EH (cell line): ENCODE results near the gene ADCK1.
"Not testable (repeated sequence)": the region's sequence is repeated elsewhere in the genome, so short reads cannot be mapped to it uniquely, and the experiment has no call there.

Experiments used
- DNase-seq: peaks from one replicate; pipeline ENCODE4 v3.0.0-alpha.2; 2015; ENCODE audit warnings: low read depth

ADCK1 gene

DNA sequence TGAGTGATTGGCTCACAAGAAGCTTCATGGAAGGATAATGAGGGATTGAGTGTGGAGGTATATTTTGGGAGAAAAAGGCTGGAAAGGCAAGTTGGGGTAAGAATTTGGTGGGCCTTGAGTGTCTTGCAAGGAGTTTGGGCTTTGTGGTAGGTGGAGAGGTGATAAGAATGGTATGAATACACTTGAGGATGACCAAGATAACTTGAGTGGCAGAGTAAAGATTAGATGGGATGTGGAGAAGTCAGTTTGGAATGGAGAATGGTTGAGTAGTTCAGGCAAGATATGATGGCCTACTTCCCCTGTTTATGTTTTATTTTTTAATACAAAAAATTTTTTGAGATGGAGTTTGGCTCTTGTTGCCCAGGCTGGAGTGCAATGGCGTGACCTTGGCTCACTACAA, 9.1 kb downstream of the ADCK1 start:
- DNase-seq: no peak

DNA sequence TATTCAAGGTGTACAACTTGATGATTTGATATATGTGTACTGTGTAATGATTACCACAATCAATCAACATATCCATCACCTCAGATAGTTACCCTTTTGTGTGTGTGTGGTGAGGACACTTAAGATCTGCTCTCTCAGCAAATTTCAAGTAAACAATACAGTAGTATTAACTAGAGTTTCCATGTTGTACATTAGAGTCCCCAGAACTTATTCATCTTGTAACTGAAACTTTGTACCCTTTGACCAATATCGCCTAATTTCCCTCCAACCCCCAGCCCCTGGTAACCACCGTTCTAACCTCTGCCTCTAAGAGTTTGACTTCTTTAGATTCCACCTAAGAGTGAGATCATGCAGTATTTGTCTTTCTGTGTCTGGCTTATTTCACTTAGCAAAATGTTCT, 12.1 kb downstream of the ADCK1 start:
- DNase-seq: no peak

GRCh38 chr14:77812682-77813081, 12.8 kb downstream of the ADCK1 start:
- not testable (repeated sequence) for DNase-seq

GRCh38 chr14:77822307-77822706, 22.4 kb downstream of the ADCK1 start:
- no peak for DNase-seq

- no peak for DNase-seq
These were observed 22.8 kb downstream of the ADCK1 start for GRCh38 chr14:77822741-77823140.

GRCh38 chr14:77823378-77823777, 23.5 kb downstream of the ADCK1 start:
- DNase-seq: no peak

- no peak for DNase-seq
These were observed 26.1 kb downstream of the ADCK1 start for GRCh38 chr14:77825895-77826519.

DNA sequence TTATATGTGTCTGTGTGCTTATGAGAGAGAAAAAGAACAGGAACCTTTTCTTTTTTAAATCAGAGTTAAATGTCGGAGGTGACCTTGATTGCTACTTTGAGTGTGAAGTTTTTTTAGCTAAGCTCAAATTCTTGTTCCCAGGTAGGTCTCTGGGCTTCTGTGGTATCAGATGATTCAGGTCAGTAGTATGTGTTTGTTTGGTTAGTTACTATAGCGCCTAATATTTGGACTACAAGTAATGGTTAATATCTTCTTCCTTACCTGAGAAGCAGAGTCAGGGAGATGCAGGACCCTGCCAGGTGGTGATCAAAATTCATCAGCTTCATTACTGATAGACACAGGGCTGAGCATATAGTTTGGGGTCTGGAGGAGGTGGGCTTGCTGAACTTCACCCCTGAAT, 30.8 kb downstream of the ADCK1 start:
- no peak for DNase-seq

DNA sequence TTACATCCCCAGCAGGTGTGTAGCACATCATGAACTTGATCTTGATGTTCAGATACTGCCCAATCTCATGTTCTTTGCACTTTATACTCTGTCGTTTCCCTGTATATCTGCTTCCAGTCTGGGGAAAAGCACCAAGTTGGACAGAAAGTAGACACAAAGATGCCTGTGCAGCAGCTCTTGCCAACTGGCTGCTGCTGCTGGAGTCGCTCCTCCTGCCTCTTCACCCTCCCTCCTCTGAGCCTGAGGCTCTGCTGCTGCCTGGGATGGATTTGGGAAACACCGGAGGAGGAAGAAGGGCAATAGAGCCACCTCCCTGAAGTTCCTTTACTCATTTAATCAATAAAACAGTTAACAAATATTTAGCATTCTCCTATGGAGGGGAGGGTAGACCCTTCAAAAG, 32.4 kb downstream of the ADCK1 start:
- DNase-seq: no peak

- DNase-seq: no peak
These were observed 38.0 kb downstream of the ADCK1 start for GRCh38 chr14:77837926-77838325.

DNA sequence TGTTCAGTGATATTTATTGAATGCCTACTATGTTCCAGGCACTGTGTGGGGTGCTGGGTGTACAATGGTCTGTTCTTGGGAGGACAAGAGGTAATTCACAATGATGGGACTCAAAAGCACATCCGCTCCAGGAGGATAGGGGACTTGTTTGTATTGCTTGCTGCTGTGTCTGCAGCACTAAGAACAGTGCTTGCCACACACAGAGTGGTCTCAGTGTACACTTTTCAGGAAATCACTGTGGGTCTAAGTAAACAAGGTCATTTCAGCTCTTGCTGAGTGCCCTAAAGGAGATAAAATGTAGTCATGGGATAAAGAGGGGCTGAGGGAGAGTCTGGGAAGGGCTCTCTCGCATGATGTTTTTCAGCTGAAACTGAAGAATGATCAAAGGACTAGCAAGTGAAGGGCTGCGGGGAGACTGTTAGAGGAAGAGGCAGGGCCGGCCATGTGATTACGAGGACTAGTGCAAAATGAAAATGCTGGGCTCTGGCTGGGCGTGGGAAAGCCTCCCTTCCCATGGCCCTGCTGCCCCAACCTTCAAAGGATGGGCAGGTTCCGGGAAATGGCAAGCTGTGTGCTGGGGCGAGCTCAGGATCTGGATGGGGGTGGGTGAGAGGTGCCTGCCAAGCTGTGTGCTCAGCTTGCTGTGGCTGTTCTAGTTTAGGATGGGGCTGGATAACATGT, 39.1 kb downstream of the ADCK1 start:
- DNase-seq: no peak

GRCh38 chr14:77843195-77843594, 43.3 kb downstream of the ADCK1 start:
- DNase-seq: no peak

GRCh38 chr14:77843651-77844050, 43.7 kb downstream of the ADCK1 start:
- DNase-seq: no peak

DNA sequence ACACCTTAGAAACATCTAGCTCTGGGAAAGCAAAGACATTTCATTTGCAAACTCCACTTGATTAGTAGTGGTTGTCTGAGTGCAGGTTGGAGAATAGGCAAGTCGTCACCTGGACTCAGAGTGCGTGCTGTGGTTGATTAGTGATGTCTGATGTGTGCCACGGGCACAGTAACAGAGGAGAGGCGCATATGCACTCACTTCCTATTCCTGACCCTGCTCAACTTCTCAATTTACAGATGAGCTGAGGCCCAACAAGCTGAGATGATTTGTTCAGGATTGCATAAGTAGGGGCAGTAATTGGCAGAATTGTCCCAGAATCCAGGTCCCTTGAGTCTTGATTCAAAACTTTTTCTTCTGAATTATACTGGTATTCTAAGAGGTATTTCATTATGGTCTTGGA, 44.9 kb downstream of the ADCK1 start:
- DNase-seq: no peak

GRCh38 chr14:77848031-77848430, 48.1 kb downstream of the ADCK1 start:
- DNase-seq: peak; percentile 37

- peak; percentile 39 for DNase-seq
These were observed 49.8 kb downstream of the ADCK1 start for GRCh38 chr14:77849711-77850110.

GRCh38 chr14:77853919-77854318, 54.0 kb downstream of the ADCK1 start:
- DNase-seq: no peak

- no peak for DNase-seq
These were observed 57.0 kb downstream of the ADCK1 start for GRCh38 chr14:77856941-77857340.

- DNase-seq: no peak
These were observed 60.1 kb downstream of the ADCK1 start for GRCh38 chr14:77859934-77860570.

- DNase-seq: no peak
These were observed 61.3 kb downstream of the ADCK1 start for GRCh38 chr14:77861201-77861600.

DNA sequence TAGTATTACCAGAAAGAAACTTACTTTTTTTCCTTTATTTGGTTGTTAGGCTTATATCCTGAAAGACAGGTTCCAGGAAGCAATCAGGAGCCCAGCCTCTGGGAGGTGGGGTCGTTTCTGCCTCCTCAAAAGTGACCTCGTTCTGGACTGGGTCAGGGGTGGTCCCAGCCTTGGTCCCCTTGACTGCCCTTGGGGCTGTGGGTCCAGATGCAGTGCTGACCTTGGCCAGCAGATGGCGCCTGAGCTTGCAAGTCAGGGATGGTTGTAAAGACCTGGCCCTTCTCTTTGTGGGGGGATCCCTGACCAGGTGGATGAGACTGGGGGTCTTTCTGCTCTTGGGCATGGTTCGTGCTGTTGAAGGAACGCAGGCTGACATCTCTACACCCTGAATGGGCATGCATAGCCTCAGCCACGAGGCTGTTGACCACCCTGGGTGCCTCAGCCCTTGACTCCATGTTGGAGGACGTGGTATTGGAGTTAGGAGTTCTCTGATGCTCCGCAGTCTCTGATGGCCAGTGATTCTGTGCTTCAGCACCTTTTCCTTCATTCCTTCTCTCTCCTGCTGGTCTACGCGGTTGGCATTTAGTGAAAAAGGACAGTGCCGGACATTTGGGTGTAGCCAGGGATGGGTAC, 62.4 kb downstream of the ADCK1 start:
- DNase-seq: peak; percentile 59

- DNase-seq: no peak
These were observed 64.2 kb downstream of the ADCK1 start for GRCh38 chr14:77864085-77864484.

- DNase-seq: no peak
These were observed 64.7 kb downstream of the ADCK1 start for GRCh38 chr14:77864580-77864979.
